Measurements from ENCODE around the gene CUEDC1.

DNA sequence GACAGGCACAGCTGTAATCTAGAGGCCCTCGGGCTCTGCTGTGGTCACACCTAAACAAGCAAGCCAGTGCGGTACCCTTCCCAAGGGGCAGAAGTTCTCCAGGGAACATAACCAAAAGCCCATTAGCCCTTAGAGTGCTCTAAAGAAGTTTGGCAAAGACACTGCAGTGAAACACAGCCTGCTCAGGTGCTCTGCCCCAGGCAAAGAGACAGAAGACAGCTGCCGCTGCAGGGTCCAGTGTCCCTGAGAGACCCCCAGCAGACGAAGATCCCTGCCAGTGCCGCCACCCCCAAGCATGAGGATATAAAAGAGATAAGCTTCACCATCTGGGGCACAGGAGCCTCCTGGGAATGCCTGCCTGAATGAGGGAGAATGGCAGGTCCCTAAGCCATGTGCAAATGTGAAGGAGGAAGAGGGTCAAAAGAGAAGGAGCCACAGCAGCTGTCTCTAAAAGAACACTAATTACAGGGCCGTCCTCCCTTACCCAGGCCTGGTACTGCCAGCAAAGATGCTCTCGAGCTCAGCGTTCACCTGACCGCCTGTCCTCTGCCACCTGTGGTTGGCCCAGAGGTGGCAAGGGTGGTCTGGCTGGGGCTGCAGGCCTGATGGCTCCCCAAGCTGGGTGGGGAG, 29.7 kb downstream of the CUEDC1 start:
- no peak for TF ChIP-seq EP300 (IDR thresholded peaks at IDR 0.05)
- TF ChIP-seq, protein P1, sequence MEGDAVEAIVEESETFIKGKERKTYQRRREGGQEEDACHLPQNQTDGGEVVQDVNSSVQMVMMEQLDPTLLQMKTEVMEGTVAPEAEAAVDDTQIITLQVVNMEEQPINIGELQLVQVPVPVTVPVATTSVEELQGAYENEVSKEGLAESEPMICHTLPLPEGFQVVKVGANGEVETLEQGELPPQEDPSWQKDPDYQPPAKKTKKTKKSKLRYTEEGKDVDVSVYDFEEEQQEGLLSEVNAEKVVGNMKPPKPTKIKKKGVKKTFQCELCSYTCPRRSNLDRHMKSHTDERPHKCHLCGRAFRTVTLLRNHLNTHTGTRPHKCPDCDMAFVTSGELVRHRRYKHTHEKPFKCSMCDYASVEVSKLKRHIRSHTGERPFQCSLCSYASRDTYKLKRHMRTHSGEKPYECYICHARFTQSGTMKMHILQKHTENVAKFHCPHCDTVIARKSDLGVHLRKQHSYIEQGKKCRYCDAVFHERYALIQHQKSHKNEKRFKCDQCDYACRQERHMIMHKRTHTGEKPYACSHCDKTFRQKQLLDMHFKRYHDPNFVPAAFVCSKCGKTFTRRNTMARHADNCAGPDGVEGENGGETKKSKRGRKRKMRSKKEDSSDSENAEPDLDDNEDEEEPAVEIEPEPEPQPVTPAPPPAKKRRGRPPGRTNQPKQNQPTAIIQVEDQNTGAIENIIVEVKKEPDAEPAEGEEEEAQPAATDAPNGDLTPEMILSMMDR (IDR thresholded peaks at IDR 0.05), result no peak
- no peak for TF ChIP-seq POLR2A (IDR thresholded peaks at IDR 0.05)

All from ovary (tissue), 3 donors.